Tibial nerve (tissue), 4 donors: Measurements from ENCODE around the gene TOMM40L. TPM values are rescaled to one million over a fixed set of nuclear protein-coding genes. Genes with fewer than 3 reads are reported as not detected.
"Not testable (repeated sequence)": the region's sequence is repeated elsewhere in the genome, so short reads cannot be mapped to it uniquely, and the experiment has no call there.

Source experiments
- DNase-seq, 2 donors: peaks; one replicate each; pipeline ENCODE4 v3.0.0-alpha.2; 2019; ENCODE audit warnings: low spot score in 2 of 2
- H3K27ac ChIP-seq, 4 donors: fragments of 200-600 bp; sonication (generic) in 3 of 4; one replicate each; pipeline ENCODE4 v1.5.1; 2017 to 2019; ENCODE audit warnings: mild to moderate bottlenecking in 1 of 4
- H3K27me3 ChIP-seq, 2 donors: fragments of 200-600 bp; sonication (generic) in 1 of 2; one replicate each; pipeline versions ENCODE4 v1.5.1 to v1.6.0; 2017 to 2019
- H3K36me3 ChIP-seq, 3 donors: fragments of 200-600 bp; sonication (generic); one replicate each; pipeline ENCODE4 v1.5.1; 2018 to 2019
- H3K4me1 ChIP-seq, 4 donors: fragments of 200-600 bp; sonication (generic) in 3 of 4; one replicate each; pipeline ENCODE4 v1.5.1; 2017 to 2019
- H3K4me3 ChIP-seq, 4 donors: fragments of 200-600 bp; sonication (generic) in 3 of 4; one replicate each; pipeline ENCODE4 v1.5.1; 2017 to 2019; ENCODE audit warnings: mild to moderate bottlenecking in 1 of 4, moderate library complexity in 1 of 4
- H3K9me3 ChIP-seq, 4 donors: fragments of 200-600 bp; sonication (generic) in 3 of 4; one replicate each; pipeline ENCODE4 v1.5.1; 2017 to 2019
- EP300 ChIP-seq, 2 donors: sonication (generic); formaldehyde crosslinking; IDR thresholded peaks; one replicate each; pipeline ENCODE4 v1.6.1; 2017; ENCODE audit warnings: antibody characterized with exemption in 2 of 2, mild to moderate bottlenecking in 1 of 2
- POLR2A ChIP-seq, 2 donors: fragments of 450-650 bp; IDR thresholded peaks; one replicate each; pipeline ENCODE4 v1.6.1; 2017; ENCODE audit warnings: antibody characterized with exemption in 2 of 2, mild to moderate bottlenecking in 2 of 2, moderate library complexity in 2 of 2
- WGBS, 2 donors: methylation state at CpG; one replicate each; pipeline ENCODE4 v1.1.5; 2018; 5-methylcytosine and 5-hydroxymethylcytosine counted together
- total RNA-seq, 4 donors: library from RNA; depleted of rRNA; stranded (reverse); fragments of >200 nt; gene quantifications; one replicate each; pipeline ENCODE4 v1.1.0, GENCODE V29; 2016
- TF ChIP-seq, protein P1 (sequence below), 5 experiments: fragments of 200-600 bp in 3 of 5; fragments of 450-650 bp in 2 of 5; sonication (generic) in 3 of 5; IDR thresholded peaks; one replicate each; pipeline ENCODE4 v1.5.1; 2016 to 2019; ENCODE audit warnings: antibody characterized with exemption in 5 of 5, mild to moderate bottlenecking in 3 of 5, moderate library complexity in 2 of 5

The TOMM40L gene
- total RNA-seq, 4 donors from 2014 or later = 4.3 to 13.8 (median 8.0) TPM

DNA sequence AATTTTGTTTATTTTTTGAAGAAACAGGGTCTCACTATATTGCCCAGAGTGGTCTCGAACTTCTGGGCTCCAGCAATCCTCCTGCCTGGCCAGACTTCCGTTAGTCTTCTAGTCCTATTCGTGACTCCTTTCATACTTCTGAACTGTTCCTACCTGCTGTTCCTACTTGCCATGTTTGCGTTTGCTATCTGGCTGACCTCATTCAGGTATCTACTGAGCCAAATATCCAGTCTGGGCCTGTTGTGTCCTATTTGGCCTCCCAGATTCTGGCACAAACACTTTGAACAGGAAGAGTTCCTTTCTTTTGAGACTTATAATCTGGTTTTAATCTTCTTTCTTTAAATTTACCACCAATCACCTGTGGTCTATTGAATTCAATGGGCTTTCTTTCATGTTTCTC is 19.0 kb downstream of the TOMM40L start:
- H3K4me1 ChIP-seq = no peaks in the 10 kb centered on the region
- H3K9me3 ChIP-seq = no peaks in the 10 kb centered on the region
- no peaks in the 10 kb centered on the region for H3K36me3 ChIP-seq
- no peak for DNase-seq
- WGBS, 2 donors = 81 to 94% methylated on average over 4 of the region's 4 CpGs
- no peaks in the 10 kb centered on the region for H3K27me3 ChIP-seq
- TF ChIP-seq, protein P1, sequence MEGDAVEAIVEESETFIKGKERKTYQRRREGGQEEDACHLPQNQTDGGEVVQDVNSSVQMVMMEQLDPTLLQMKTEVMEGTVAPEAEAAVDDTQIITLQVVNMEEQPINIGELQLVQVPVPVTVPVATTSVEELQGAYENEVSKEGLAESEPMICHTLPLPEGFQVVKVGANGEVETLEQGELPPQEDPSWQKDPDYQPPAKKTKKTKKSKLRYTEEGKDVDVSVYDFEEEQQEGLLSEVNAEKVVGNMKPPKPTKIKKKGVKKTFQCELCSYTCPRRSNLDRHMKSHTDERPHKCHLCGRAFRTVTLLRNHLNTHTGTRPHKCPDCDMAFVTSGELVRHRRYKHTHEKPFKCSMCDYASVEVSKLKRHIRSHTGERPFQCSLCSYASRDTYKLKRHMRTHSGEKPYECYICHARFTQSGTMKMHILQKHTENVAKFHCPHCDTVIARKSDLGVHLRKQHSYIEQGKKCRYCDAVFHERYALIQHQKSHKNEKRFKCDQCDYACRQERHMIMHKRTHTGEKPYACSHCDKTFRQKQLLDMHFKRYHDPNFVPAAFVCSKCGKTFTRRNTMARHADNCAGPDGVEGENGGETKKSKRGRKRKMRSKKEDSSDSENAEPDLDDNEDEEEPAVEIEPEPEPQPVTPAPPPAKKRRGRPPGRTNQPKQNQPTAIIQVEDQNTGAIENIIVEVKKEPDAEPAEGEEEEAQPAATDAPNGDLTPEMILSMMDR (IDR thresholded peaks at IDR 0.05) = no peak
- TF ChIP-seq EP300 (IDR thresholded peaks at IDR 0.05) (no peak), POLR2A (IDR thresholded peaks at IDR 0.05) (no peak)
- H3K4me3 ChIP-seq = no peak overlapping the region
- H3K27ac ChIP-seq = no peak overlapping the region

DNA sequence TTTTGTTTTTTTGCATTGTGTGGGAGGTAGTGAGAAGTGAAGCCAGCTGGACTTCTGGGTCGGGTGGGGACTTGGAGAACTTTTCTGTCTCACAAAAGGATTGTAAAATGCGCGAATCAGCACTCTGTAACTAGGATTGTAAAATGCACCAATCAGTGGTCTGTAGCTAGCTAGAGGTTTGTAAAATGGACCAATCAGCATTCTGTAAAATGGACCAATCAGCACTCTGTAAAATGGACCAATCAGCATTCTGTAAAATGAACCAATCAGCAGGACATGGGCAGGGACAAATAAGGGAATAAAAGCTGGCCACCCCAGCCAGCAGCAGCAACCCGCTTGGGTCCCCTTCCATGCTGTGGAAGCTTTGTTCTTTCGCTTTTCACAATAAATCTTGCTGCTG is 24.2 kb downstream of the TOMM40L start:
- WGBS, 2 donors = 76 to 80% methylated on average over 5 of the region's 5 CpGs
- not testable (repeated sequence) for H3K4me1 ChIP-seq, H3K27ac ChIP-seq, DNase-seq, H3K27me3 ChIP-seq, H3K36me3 ChIP-seq, H3K4me3 ChIP-seq, H3K9me3 ChIP-seq

DNA sequence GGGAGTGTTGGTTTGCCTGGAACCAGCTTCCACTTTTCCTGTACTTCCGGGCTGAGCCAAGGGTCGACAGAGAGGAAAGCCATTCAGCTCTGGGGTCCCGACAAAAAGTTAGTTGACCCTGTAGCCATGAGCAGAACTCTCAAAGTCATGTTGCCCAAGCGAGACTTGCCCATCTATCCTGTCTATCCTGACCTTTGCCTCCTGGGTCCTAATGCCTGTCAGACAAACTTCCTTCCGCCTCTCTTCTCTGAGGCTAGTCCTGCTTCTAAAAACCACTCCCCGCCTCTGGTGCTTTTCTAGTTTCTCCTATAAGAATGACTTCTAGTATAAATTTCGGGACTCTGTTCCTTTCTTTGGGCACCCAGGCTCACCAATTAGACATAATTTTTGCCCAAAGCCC is 25.0 kb downstream of the TOMM40L start:
- DNase-seq = no peak
- Histone ChIP-seq H3K9me3 (no peaks in the 10 kb centered on the region), H3K4me1 (no peaks in the 10 kb centered on the region), H3K4me3 (no peak overlapping the region), H3K36me3 (no peaks in the 10 kb centered on the region), H3K27ac (no peak overlapping the region), H3K27me3 (no peaks in the 10 kb centered on the region)
- WGBS, 2 donors = 67 to 79% methylated on average over 7 of the region's 7 CpGs
- no peak for TF ChIP-seq EP300 (IDR thresholded peaks at IDR 0.05)
- TF ChIP-seq, protein P1 (IDR thresholded peaks at IDR 0.05) = no peak
- TF ChIP-seq POLR2A (IDR thresholded peaks at IDR 0.05) = no peak

DNA sequence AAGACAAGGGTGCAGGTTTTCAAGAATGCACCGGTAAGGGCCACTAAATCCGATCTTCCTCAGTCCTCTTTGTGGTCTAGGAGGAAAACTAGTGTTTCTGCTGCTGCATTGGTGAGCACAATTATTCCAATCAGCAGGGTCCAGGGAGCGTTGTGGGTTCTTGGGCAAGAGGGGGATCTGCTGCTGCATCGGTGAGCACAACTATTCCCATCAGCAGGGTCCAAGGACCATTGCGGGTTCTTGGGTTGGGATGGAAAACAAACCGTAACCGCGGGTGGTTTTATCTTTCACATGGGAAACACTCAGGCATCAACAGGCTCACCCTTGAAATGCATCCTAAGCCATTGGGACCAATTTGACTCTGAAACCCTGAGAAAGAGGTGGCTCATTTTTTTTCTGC is 25.7 kb downstream of the TOMM40L start:
- no peak for DNase-seq
- no peak overlapping the region for H3K4me3 ChIP-seq
- H3K27me3 ChIP-seq = no peaks in the 10 kb centered on the region
- H3K4me1 ChIP-seq = no peaks in the 10 kb centered on the region
- no peak overlapping the region for H3K27ac ChIP-seq
- no peaks in the 10 kb centered on the region for H3K36me3 ChIP-seq
- WGBS, 2 donors = 90 to 94% methylated on average over 8 of the region's 8 CpGs
- TF ChIP-seq EP300 (IDR thresholded peaks at IDR 0.05) (no peak), POLR2A (IDR thresholded peaks at IDR 0.05) (no peak)
- TF ChIP-seq, protein P1 (IDR thresholded peaks at IDR 0.05) = no peak
- H3K9me3 ChIP-seq = peaks cover 0 to 6% (median 0%) of the 10 kb centered on the region in 4 donors

DNA sequence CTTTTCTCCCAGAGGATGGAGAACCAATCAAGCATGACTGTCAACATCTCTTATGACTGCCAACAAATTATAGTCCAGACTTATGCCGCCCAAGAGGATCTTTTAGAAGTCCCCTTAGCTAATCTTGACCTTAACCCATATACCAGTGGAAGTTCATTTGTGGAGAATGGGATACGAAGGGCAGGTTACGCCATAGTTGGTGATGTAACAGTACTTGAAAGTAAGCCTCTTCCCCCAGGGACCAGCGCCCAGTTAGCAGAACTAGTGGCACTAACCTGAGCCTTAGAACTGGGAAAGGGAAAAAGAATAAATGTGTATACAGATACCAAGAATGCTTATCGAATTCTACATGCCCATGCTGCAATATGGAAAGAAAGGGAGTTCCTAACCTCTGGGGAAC is 29.4 kb downstream of the TOMM40L start:
- H3K27ac ChIP-seq, H3K36me3 ChIP-seq, H3K4me3 ChIP-seq, DNase-seq: not testable (repeated sequence)
- H3K4me1 ChIP-seq = peaks cover 0 to 12% (median 8%) of the 10 kb centered on the region in 4 donors
- peaks cover 0 to 34% of the 10 kb centered on the region in 2 donors for H3K27me3 ChIP-seq
- 87 to 89% methylated on average over 5 of the region's 5 CpGs for WGBS, 2 donors
- peaks cover 0 to 20% (median 0%) of the 10 kb centered on the region in 4 donors for H3K9me3 ChIP-seq

DNA sequence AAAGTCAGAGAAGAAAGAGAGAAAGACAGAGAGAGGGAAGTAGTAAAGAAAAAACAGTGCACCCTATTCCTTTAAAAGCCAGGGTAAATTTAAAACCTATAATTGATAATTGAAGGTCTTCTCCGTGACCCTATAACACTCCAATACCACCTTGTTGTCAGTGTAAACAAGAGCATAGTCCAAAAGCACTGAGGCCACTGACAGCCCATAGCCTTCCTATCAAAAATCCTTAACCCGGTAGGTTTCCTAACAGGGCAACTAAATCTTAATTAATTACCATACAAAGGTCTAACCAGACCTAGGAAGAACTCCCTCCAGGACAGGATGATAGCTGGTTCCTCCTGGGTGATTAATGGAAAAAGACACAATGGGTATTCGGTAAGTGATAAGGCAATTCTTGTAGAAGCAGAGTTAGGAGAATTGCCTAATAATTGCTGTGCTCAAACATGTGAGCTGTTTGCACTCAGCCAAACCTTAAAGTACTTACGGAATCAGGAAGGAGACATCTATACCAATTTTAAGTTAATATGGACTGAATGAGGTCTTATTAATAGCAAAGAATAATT is 30.2 kb downstream of the TOMM40L start:
- Histone ChIP-seq H3K27me3 (peaks cover 0 to 41% of the 10 kb centered on the region in 2 donors), H3K4me1 (peaks cover 0 to 14% (median 8%) of the 10 kb centered on the region in 4 donors), H3K9me3 (peaks cover 0 to 20% (median 0%) of the 10 kb centered on the region in 4 donors)
- H3K4me3 ChIP-seq, H3K36me3 ChIP-seq, H3K27ac ChIP-seq, DNase-seq: not testable (repeated sequence)
- WGBS, 2 donors = 90 to 92% methylated on average over 4 of the region's 4 CpGs

DNA sequence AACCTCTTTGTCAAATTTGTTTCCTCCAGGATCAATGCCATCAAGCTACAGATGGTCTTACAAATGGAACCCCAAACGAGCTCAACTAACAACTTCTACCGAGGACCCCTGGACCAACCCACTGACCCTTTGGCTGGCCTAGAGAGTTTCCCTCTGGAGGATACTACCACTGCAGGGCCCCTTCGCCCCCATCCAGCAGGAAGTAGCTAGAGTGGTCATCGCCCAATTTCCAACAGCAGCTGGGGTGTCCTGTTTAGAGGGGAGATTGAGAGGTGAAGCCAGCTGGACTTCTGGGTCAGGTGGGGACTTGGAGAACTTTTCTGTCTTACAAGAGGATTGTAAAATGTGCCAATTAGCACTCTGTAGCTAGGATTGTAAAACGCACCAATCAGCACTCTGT is 31.2 kb downstream of the TOMM40L start:
- 97 to 100% methylated on average over 5 of the region's 5 CpGs for WGBS, 2 donors
- H3K27ac ChIP-seq, H3K36me3 ChIP-seq, H3K4me3 ChIP-seq, DNase-seq: not testable (repeated sequence)
- H3K9me3 ChIP-seq = peaks cover 0 to 20% (median 0%) of the 10 kb centered on the region in 4 donors
- peaks cover 0 to 43% of the 10 kb centered on the region in 2 donors for H3K27me3 ChIP-seq
- H3K4me1 ChIP-seq = peaks cover 0 to 14% (median 8%) of the 10 kb centered on the region in 4 donors
